Fibroblast of skin of scalp (primary cell): ENCODE results near the gene RPL18.
"Not testable (repeated sequence)": the region's sequence is repeated elsewhere in the genome, so short reads cannot be mapped to it uniquely, and the experiment has no call there.

ENCODE experiments used
- DNase-seq: peaks from one replicate; pipeline ENCODE4 v3.0.0-alpha.2; 2013

Gene RPL18

DNA sequence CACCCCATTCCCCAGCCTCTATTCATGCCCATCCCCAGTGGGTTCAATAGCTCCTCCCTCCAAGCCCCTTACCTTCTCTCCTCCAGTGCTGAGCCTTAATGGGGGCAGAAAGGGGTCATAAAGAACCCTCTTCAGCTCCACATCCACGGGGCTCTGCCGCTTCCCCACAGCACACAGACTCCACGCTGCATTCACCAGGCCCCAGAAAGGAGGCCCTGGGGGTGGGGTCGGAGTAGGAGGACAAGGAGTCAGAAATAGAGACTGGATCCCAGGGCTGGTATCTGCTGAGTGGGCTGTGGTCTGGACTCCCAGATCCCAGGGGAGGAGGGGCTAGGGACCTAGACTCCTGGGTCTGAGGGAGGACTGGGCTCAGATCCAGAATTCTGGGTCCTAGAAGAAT is 25.4 kb upstream of the RPL18 start:
- no peak for DNase-seq

DNA sequence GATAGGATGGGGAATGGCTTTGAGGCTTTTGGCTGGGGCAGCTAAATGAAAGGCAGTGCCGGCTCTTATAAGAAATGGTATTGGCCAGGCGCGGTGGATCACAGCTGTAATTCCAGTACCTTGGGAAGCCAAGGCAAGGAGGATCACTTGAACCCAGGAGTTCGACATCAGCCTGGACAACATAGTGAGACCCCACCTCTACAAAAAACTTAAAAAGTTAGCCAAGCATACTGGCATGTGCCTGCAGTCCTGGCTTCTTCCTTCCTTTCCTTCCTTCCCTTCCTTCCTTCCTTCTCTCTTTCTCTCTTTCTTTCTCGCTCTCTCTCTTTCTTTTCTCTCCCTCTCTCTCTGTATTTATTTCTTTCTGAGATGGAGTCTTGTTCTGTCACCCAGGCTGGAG is 23.9 kb upstream of the RPL18 start:
- DNase-seq = no peak

DNA sequence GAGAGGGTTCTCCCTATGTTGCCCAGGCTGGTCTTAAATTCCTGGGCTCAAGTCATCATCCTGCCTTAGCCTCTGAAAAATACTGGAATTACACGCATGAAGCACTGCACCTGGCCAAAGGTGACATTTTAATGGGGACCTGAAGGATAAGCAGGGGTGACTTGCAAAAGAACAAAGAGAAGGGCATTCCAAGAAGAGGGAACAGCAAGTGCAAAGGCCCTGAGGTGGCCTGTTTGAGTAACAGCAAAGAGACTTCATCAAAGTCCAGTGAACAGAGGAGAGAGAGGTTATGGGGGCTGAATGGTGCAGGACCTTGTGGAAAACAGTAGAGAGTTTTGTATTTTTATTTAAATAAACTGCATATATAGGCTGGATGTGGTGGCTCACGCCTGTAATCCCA is 22.9 kb upstream of the RPL18 start:
- DNase-seq = no peak

DNA sequence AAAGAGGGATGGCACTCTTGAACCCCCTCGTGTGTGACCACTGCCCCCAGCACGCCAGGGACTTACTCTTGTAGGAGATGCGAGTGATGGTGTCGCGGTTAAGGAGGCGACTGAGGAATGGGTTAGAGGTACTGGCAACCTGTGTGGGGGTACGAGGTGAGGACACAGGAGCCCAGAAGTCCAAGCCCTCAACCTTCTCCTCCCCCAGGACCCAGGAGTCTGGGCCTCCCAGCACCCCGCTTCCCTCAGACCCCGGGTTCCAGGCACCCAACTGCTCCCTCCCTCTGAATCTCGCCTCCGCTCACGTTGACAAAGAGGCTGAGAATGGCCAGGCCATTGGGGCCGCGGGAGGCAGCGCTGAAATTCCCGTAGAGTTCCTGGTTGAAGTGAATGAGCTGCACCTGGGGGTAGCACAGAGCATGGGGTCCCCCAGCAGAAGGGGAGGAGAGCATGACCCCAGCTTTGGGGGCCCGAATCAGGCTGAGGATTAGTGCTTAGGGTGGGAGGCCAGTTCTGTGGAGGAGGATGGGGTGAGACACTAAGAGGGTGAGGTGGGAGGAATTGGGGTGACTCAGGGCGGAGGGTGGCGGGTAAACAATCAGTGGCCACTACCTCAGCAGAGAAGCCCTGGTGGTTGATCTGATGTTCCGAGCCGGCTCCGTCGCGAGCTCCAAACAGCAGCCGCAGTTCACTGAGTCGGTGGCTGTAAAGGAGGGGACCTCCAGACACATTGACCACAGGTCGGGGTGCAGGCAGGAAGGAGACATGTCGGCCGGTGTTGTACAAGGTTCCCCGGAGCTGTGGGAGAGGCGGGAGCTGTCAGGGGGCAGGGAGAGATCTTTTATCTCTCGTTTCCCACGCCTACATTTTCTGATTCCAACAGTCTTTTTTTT is 20.8 kb upstream of the RPL18 start:
- DNase-seq = no peak

DNA sequence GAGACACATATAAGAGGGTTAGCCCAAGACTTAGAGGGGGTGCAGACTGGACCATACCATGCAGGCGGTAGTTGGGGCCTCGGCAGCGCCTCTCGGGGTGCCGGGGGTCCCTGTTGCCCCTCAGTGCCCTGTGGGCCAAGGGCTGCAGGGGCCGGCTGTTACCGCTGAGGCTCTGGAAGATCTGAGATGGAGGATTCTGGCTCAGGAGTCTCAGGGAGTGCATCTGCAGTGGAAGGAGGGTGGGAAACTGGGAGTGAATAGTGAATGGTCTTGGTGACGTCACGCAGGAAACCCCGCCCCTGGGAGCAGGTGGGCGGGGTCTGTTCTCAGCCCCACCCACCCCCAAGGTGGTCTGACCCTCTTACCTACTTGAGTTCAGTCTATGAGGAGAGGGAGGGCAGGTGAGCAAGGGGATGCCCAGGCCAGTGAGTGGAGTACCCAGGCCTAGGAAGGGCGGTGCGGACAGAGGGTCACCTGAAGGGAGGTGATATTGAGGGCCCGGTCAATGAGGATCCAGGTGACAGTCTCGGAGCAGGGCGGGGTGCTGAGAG is 19.9 kb upstream of the RPL18 start:
- DNase-seq = no peak

DNA sequence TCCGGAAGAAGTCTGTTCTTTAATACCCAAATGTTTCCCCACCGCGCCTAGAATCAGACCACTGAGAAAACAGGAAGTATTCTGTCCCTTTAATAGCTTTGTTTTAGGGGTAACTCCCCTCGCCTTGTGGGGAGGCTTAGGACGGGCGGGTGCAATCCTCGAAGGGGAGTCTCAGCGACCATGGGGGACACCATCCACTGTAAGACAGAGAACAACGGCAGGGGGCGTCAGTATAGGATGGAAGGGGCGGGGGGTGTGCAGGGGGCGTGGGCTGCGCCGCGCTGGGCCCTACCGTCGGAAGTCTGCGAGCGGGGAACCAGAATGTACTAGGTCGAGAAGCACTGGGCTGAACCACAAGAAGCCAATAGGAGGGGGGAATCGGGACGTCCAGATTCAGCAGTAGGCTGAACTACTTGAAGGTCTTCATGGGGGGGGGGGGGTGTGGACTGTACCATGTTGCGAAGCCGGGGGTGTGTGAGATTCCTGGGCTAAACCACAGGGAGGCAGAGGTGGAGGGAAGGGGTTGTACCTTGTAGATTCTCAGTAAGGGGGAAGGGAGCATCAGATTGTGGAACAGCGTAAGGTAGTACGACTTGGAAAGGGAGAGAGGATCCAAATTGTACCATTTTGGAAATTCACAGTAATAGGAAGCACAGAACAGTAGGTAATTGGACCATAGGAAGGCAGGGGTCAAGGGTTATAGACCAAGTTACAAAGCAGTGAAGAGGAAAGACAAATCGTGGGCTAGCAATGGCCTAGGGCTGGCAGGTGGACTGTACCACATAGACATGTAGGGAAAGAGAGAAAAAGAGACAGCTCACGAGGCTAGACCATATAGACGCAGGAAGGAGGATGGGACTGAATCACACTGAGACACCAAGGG is 19.2 kb upstream of the RPL18 start:
- DNase-seq = peak; percentile 94

DNA sequence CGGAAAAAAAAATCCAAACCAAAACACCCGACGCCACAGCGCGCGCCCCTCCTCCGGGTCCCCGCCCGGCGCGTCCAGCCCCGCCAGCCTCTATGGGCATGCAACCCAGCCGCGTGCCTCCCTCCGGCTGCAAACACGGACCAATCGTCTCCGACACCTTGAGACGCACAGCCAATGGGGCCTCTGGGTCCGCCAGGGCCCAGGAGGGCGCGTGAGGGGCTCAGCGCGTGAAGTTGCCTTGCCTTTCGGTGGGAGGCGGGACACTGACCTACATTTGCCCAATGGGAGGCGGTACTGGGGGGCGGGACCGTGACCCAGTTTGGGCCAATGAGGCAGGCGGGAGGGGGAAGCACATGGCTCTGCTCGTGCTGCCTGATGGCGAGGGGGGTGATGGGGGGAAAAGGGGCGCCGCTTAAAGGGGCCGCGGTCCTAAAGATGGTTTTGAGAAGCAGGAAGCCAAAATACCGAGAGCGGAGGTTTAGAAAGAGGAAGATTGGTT is 18.5 kb upstream of the RPL18 start:
- peak; percentile 99 for DNase-seq

DNA sequence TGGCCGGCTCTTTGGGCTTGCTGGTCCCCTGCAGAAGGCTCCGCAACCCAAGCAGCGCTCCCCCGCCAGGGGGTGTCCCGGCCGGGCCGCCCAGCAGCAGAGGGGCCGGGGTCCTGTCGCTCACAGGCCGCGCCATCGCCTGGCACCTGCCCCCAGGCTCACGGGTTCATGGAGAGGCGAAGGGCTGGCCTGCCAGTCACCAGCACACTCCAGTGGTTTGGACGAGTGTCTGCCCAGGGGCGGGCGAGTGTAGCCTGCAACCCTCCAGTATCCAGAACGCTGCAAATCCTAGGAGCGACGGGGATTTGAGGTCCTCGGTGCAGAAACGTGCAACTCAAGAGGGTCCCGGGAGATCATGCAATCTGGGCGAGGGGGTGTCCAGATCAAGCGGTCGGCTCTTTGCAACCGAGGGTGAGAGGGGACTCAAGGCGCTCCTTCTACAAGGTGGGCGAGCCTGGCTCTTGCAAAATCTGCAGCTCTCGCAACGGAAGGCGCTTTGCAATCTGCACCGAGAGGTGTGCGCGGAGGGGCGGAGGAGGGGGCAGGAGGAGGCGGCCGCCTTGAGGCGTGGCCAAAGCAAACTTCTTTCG is 18.0 kb upstream of the RPL18 start, which contains the start of gene DBP:
DBP (minus strand) TSS at position 521 of the 590 bp plus-strand sequence; CDS start at position 136, 385 bp downstream.
- DNase-seq = no peak

DNA sequence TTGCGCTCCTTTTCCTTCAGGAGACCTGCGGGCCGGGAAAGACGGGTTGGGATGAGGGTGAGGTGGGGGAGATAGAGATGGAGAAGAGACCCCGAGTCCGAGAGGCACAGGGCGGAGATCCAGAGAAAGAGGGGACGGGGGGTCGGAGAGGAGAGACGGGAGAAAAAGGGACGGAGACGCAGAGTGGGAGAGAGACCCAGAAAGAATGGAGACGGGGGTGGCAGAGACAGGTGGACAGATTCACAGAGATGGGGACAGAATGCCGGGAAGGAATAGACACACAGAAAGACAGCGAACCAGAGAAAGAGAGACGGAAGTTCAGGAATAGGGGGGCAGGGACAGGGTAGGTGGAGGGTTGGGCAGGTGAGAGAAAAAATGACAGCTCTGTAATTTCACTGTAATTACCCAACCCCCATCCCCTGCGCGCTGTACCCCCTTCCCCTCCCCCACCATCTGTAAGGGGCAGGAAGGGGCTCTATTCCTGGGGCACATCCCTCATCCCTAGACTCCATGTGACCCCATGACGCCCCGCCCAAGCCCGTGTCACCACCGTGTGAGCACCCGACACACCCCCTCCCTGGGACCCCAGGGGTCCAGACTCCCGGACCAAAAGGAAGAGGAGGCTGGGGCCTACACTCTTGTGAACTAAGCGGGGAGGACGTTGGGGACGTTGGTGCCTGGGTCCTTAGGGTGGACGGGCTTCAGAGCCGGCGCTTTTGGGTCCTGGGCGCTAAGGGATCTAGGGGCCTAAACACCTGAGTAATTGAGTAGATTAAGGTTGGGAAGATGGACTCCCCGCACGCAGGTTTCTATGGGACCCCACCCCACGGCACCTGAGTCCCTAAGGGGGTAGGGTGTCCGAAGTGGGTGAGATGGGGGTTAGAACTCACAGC is 17.2 kb upstream of the RPL18 start:
- no peak for DNase-seq

DNA sequence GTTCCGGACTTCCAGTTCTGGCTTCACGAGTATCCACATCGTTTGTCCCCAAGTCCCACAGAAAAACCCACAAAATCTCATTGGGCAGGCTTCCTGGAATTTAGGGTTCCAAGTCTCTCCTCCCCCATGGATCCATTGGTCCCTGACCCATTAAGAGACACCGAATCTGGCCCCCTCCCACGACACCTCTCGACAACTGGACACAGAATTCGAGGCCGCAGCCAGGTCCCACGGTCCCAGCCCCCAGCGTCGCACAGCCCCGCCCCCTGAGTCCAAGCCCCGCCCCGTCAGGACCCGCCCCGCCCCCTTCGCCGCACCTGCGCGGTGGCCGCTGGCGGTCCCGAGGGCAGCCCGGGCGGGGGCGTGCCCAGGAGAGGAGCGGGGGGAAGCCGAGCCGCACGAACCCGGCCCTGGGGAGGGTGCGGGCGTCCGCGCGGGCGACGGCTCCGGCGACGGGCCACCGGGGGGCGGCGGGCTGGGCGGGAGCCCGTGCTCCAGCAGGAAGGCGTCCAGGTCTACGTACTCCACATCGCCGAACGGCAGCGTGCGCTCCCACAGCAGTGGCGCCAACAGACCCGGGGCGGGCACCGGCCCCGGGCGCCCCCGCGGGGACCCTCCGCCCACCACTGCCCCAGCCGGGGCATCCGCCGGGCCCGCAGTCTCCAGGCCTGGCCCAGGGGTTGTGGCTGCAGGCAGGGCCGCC is 16.4 kb upstream of the RPL18 start:
- DNase-seq = no peak

DNA sequence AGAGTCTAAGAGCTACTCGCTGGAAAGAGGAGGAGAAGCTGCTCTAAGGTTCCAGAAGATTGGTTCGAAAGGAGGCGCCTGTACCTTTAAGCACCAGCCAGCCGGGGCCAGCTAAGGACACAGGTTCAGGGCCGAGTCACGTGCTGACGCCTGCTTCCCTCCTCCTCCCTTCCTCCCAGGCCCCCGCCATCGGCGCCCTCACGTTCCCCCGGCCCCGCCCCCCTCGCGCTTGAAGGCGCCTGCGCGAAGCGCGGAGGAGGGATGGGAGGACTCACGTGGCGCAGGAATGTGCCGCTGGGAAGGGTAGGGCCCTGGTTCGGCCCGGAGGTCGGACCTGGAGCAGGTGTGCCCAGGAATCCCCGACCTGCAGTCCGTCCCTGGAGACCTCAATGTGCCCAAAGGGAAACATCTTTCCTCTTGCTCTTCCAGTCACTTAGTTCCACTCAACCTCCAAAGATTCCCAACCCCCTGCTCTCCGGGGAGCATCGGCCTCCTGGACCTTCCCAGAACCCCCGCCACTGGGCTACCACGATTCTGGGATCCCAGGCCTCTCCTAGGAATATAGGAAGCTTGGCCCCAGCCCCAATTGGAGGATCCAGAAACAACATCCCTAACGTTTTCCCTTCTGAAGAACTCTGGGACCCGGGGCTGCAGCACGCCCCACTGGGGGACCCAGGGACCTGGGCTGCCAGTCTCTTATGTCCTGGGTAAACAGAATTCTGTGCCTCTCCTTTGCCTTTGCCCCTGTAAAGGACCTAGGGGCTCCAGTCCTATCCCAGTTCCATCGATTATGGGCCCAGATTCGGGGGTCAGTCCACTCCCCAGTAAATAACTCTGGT is 15.7 kb upstream of the RPL18 start:
- DNase-seq = peak; percentile 95

DNA sequence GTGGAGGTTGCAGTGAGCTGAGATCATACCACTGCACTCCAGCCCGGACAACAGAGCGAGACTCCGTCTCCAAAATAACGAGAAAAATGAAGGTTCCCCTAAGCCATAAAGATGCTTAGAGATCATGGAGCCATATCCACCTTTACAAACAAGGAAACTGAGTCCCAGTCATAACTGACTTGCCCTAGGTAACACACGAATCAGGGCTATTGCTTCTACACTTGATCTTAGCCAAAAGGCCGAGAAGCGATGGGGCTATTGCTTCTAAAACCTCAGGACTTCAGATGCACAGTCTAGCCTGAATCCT is 15.0 kb upstream of the RPL18 start:
- DNase-seq = no peak

DNA sequence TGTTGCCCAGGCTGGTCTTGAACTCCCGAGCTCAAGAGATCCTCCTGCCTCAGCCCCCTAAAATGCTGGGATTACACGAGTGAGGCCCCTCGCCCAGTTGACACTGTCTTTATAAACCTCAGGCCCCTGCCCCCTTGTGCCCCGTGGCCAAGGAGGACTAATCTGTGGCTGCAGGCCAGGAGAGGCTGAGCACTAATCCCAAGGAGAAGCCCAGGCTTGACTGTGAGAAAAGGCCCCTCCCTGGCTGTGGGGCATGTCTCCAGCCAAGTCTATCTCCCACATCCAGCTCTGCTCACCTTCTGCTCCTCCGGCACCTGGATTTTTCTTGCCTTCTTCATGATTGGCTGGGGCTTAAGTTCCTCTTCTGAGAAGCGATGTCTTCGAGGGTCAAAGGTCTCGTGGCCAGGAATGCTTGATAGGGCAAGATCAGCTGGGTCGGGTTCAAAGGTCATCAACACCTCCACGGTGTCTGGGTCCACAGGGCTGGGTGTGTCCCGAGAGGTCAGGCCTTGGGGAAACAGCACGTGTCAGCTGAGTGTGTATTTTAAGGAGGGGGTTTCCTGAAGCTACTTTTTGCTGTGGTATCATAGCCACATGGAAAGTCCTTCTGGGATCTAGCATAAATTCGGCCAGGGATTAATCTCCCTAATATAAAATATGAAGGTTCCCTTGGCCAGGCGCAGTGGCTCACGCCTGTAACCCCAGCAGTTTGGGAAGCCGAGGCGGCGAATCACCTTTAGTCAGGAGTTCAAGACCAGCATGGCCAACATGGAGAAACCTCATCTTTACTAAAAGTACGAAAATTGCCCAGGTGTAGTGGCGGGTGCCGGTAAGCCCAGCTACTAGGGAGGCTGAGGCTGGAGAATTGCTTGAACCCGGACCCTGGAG is 14.4 kb upstream of the RPL18 start:
- DNase-seq = no peak

DNA sequence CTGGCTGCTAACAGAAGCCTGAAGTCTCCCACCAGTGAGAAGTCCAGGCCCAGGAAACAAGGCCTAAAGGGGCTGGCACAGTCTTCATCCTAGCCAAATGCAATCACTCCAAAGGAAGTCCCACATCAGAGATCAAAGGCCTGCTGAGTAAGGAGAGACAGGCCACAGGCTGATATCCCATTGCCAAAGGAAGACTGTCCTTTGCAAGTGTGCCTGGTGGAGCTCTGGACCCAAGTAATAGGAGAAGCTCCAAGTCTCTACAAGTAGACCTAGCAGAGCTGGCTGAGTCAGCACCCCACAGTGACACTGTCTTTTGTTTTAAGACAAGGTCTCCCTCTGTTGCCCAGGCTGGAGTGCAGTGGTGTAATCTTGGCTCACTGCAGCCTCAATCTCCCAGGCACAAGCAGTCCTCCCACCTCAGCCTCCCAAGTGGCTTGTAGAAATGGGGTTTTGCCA is 13.7 kb upstream of the RPL18 start:
- DNase-seq = no peak

DNA sequence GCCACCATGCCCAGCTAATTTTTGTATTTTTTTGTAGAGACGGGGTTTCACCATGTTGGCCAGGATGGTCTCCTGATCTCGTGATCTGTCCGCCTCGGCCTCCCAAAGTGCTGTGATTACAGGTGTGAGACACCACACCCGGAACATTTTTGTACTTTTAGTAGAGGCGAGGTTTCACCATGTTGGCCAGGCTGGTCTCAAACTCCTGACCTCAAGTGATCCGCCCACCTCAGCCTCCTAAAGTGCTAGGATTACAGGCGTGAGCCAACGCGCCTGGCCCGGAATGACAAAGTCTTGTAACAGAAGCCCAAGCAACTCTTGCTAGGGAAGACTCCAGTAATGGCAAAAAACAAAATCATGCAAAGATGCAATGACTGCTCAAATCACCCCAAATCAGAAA is 13.3 kb upstream of the RPL18 start:
- DNase-seq = not testable (repeated sequence)

DNA sequence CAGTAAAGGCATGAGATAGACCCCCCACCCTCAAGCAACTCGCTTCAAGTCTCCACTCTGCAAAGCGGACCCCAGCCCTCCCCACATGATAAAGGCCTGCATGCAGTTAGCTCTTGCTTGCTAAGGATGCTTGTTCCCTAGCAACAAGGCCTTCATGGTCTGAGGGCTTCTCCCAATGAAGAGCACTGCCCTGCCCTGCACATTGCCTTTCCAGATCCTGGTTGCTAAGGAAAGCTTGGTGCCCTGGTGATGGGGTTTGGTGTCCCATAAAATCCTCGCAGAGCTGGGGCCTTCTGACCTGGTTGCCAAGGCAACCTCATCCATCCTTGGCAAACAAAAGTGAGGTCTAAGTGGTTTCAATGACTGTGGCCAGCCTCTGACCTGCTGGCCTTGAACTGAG is 12.2 kb upstream of the RPL18 start:
- DNase-seq = no peak

DNA sequence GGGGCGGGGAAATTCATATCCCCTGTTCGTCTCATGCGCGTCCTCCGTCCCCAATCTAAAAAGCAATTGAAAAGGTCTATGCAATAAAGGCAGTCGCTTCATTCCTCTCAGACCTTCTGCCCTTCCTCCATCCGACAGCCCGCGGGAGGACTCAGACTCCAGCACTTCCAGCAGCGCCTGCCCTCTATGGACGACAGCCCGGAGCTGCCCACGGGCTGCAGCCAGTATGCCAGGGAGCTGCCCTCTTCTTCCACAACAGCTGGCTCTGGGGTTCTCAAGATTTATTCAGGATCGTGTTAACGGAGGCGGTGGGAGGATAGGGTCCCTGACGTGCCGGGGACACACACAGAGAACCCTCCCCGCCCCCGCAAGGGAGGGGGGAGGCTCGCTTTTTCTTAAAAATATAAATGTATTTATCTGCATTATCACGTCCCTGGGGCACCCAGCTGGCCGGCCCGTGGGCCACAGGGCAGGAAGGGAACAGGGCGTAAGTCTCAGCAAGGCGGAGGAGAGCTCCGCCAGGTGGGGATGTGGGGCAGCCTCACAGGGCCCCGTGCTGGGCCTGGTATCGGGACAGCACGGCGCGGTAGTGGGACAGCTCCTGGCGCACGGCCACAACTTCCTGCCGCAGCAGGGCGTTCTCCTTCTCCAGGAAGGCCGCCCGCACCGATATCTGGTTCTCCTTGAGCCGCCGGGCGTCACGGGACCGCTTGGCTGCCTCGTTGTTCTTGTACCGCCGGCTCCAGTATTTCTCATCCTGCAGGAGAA is 11.5 kb upstream of the RPL18 start:
- peak; percentile 51 for DNase-seq
